GM12878 (cell line): ENCODE data around the gene HCK. TPM values are rescaled to one million over a fixed set of nuclear protein-coding genes. Genes with fewer than 3 reads are reported as not detected.

Experiments
- ATAC-seq: fragments of 200-7000 bp; cut with Tn5 transposase; 3 replicates; pipeline ENCODE4 v1.9.1; 2020; ENCODE audit warnings: mild to moderate bottlenecking, moderate library complexity
- BruUV-seq: library from RNA; stranded (reverse); fragments of 400-500 nt; replicated peaks from 2 replicates; lab custom pipeline; 2021; lab: Mats Ljungman, UMichigan
- CTCF ChIA-PET: fragments of 300-600 bp; sonication (Branson Sonifier 250); formaldehyde crosslinking; extraction: SDS; loops from one replicate; lab custom pipeline; 2021; ENCODE audit warnings: inconsistent platforms; lab: Yijun Ruan, JAX
- POLR2A ChIA-PET: fragments of 350-600 bp; formaldehyde crosslinking; extraction: SDS; loops from one replicate; lab custom pipeline; 2021; ENCODE audit warnings: inconsistent platforms; lab: Charles Lee
- RAD21 ChIA-PET: fragments of 300-600 bp; sonication (Branson Sonifier 250); formaldehyde crosslinking; loops from one replicate; lab custom pipeline; 2023; ENCODE audit warnings: antibody characterized with exemption; ENCODE audit not compliant: unreplicated experiment; lab: Charles Lee
- SMC1A ChIA-PET: fragments of 300-600 bp; sonication (Branson Sonifier 250); formaldehyde crosslinking; loops from one replicate; lab custom pipeline; 2023; ENCODE audit not compliant: unreplicated experiment, uncharacterized antibody; lab: Charles Lee
- DNase-seq: peaks from one replicate; pipeline ENCODE4 v3.0.0-alpha.2; 2011; ENCODE audit warnings: low read depth, low spot score
- FAIRE-seq: peaks from 3 replicates; lab custom pipeline; 2011; peaks lifted over from hg19 to GRCh38; lab: Jason Lieb, UNC
- H2AFZ ChIP-seq: 2 replicates; pipeline ENCODE4 v1.6.0; 2011; ENCODE audit warnings: low read depth, low read length, control low read depth; ENCODE audit not compliant: control insufficient read depth
- H3K27ac ChIP-seq: 2 replicates; pipeline ENCODE4 v1.5.1; 2011; ENCODE audit warnings: control low read depth; ENCODE audit not compliant: control insufficient read depth, insufficient read depth
- H3K27me3 ChIP-seq, 2 experiments: replicated peaks in 1 of 2; 2 replicates each; pipeline versions ENCODE4 v1.6.0 to v1.6.1; 2011; ENCODE audit warnings: low read length in 1 of 2; ENCODE audit not compliant: control insufficient read depth in 2 of 2, insufficient read depth in 2 of 2
- H3K36me3 ChIP-seq, 2 experiments: 2 replicates each; pipeline ENCODE4 v1.5.1; 2011; ENCODE audit warnings: low read length in 1 of 2; ENCODE audit not compliant: control insufficient read depth in 2 of 2, insufficient read depth in 2 of 2
- H3K4me1 ChIP-seq: 2 replicates; pipeline ENCODE4 v1.6.1; 2011; ENCODE audit warnings: mild to moderate bottlenecking, low read length, moderate library complexity, mixed read lengths; ENCODE audit not compliant: control insufficient read depth, insufficient read depth
- H3K4me2 ChIP-seq: 2 replicates; pipeline ENCODE4 v1.6.0; 2011; ENCODE audit warnings: control low read depth; ENCODE audit not compliant: control insufficient read depth, insufficient read depth
- H3K4me3 ChIP-seq: fragments of 200-600 bp; sonication (generic); 2 replicates; pipeline ENCODE4 v1.5.1; 2016
- H3K79me2 ChIP-seq: 2 replicates; pipeline ENCODE4 v1.6.0; 2011; ENCODE audit warnings: low read length; ENCODE audit not compliant: control insufficient read depth, insufficient read depth
- H3K9ac ChIP-seq: 2 replicates; pipeline ENCODE4 v1.8.0; 2011; ENCODE audit warnings: low read length, control low read depth, mixed read lengths; ENCODE audit not compliant: control insufficient read depth, insufficient read depth
- H3K9me3 ChIP-seq: replicated peaks from 3 replicates; pipeline ENCODE4 v1.5.1; 2011; ENCODE audit warnings: mild to moderate bottlenecking, low read length; ENCODE audit not compliant: control insufficient read depth, insufficient read depth
- H4K20me1 ChIP-seq: 2 replicates; pipeline ENCODE4 v1.6.0; 2011; ENCODE audit not compliant: control insufficient read depth, insufficient read depth
- ATF7 ChIP-seq: fragments of 450-650 bp; IDR thresholded peaks from 2 replicates; pipeline ENCODE4 v1.6.1; 2016; ENCODE audit warnings: low read depth, mild to moderate bottlenecking
- CBFB ChIP-seq: IDR thresholded peaks from 2 replicates; pipeline ENCODE4 v1.6.1; 2016; ENCODE audit warnings: antibody characterized with exemption, low read depth
- ETV6 ChIP-seq, 2 experiments: fragments of 450-650 bp in 1 of 2; IDR thresholded peaks in 1 of 2; conservative IDR thresholded peaks in 1 of 2; 2 replicates each; pipeline ENCODE4 v1.6.1; 2014; ENCODE audit warnings: antibody characterized with exemption in 1 of 2, borderline replicate concordance in 1 of 2, low read depth in 1 of 2, mild to moderate bottlenecking in 1 of 2, moderate library complexity in 1 of 2
- GABPA ChIP-seq: IDR thresholded peaks from 2 replicates; pipeline ENCODE4 v1.6.1; 2014; ENCODE audit warnings: antibody characterized with exemption, low read depth, mild to moderate bottlenecking, inconsistent platforms
- GATAD2B ChIP-seq: fragments of 450-650 bp; conservative IDR thresholded peaks from 2 replicates; pipeline ENCODE4 v1.6.1; 2017; ENCODE audit warnings: low read depth, mild to moderate bottlenecking, moderate library complexity
- HCFC1 ChIP-seq: fragments of 150-350 bp; IDR thresholded peaks from 2 replicates; pipeline ENCODE4 v1.6.1; 2014; ENCODE audit warnings: low read length
- NBN ChIP-seq: fragments of 450-650 bp; IDR thresholded peaks from 2 replicates; pipeline ENCODE4 v1.6.1; 2016
- PML ChIP-seq: IDR thresholded peaks from 2 replicates; pipeline ENCODE4 v1.6.1; 2012; ENCODE audit warnings: low read length, inconsistent platforms
- POLR2A ChIP-seq: IDR thresholded peaks from 2 replicates; pipeline ENCODE4 v1.6.1; 2011; ENCODE audit warnings: low read depth, mild to moderate bottlenecking, low read length
- RELB ChIP-seq: fragments of 450-650 bp; IDR thresholded peaks from 2 replicates; pipeline ENCODE4 v1.6.1; 2017; ENCODE audit warnings: low read depth, mild to moderate bottlenecking, moderate library complexity
- SMARCA5 ChIP-seq: fragments of 450-650 bp; IDR thresholded peaks from 2 replicates; pipeline ENCODE4 v1.6.1; 2017; ENCODE audit warnings: mild to moderate bottlenecking
- ZBTB11 ChIP-seq: fragments of 450-650 bp; formaldehyde crosslinking; IDR thresholded peaks from 2 replicates; pipeline ENCODE4 v1.5.0; 2022; ENCODE audit warnings: mild to moderate bottlenecking, missing genetic modification characterization
- ZBTB33 ChIP-seq: fragments of 450-650 bp; IDR thresholded peaks from 2 replicates; pipeline ENCODE4 v1.6.1; 2017; ENCODE audit warnings: mild to moderate bottlenecking
- WGBS: methylation state at CpG from one replicate; pipeline ENCODE4 v1.1.6; 2016; ENCODE audit warnings: low lambda C conversion rate; ENCODE audit not compliant: insufficient replicate concordance, insufficient coverage; ENCODE audit errors: missing lambda C conversion rate; 5-methylcytosine and 5-hydroxymethylcytosine counted together
- in situ Hi-C: fragments of 300-500 bp; cut with MboI; formaldehyde crosslinking; loops from 9 replicates; pipeline ENCODE4 v1.14.3; 2018; ENCODE audit warnings: mixed read lengths
- intact Hi-C: fragments of 100-400 bp; cut with micrococcal nuclease; formaldehyde crosslinking; loops from one replicate; pipeline ENCODE4 v1.14.2; 2022; ENCODE audit not compliant: unreplicated experiment
- polyA plus RNA-seq, 11 experiments: library from polyadenylated mRNA; depleted of rRNA in 4 of 11; unstranded in 6 of 11; stranded (reverse) in 5 of 11; fragments of >200 nt; fragmentation: Nextera tagmentation in 4 of 11; fragmentation: Illumina TruSeq in 1 of 11; extraction: Ambion mirVana in 4 of 11; extraction: Trizol in 1 of 11; gene quantifications; 1 replicate in 1 of 11; 2 replicates in 10 of 11; pipeline versions ENCODE4 v1.2.1 to v1.2.3, GENCODE V29; 2011 to 2016; ENCODE audit warnings: inconsistent platforms in 2 of 11, missing spikeins in 2 of 11, low read depth in 1 of 11
- total RNA-seq, 4 experiments: library from RNA; depleted of rRNA in 3 of 4; stranded (reverse); fragments of >200 nt in 3 of 4; fragmentation: Illumina TruSeq in 1 of 4; extraction: Trizol in 1 of 4; gene quantifications; 2 replicates each; pipeline versions ENCODE4 v1.2.1 to v1.2.3, GENCODE V29; 2013 to 2021

Gene HCK
- total and polyA plus RNA-seq, 10 of the 15 experiments (the other 5 are each of a cell fraction or from before 2014, with no cell fraction given), result 1.3 to 30.3 (median 18.5) TPM

- Histone ChIP-seq H3K4me2 (peak overlapping the region; percentile 40), H3K4me1 (peaks cover 36% of the 10 kb centered on the region), H3K9me3 (no peaks in the 10 kb centered on the region; the same call in 2 of the 3 replicates), H3K4me3 (0 out of 2 replicates have a peak overlapping the region, but pooled peaks have one; percentile 12), H3K27ac (peak overlapping the region; percentile 51), H3K36me3 (no peaks in the 10 kb centered on the region), H2AFZ (no peak overlapping the region), H3K79me2 (no peaks in the 10 kb centered on the region), H3K9ac (peak overlapping the region; percentile 19; the same call in 1 of the 2 replicates), H3K27me3 (no peaks in the 10 kb centered on the region), H4K20me1 (no peaks in the 10 kb centered on the region)
- intact Hi-C loops, result loop anchor here (2.0 kb wide), 1 partner anchor 28 kb away; no protein-coding TSS in a partner anchor
- FAIRE-seq (no peak), DNase-seq (peak; percentile 55), ATAC-seq (peak; percentile 79)
- no TSS peak for BruUV-seq
- CTCF ChIA-PET, result interaction anchor here (0.7 to 7.3 kb wide), 6 partner anchors 10 to 50 kb away, joined by 3 to 85 read pairs (median 18); no protein-coding TSS in a partner anchor
- WGBS, result 5% methylated on average over 4 of the region's 4 CpGs
- RAD21 ChIA-PET, result interaction anchor here (0.9 to 17.3 kb wide), 5 partner anchors 10 to 111 kb away, joined by 3 to 215 read pairs (median 53); partner anchors contain the start of genes HCK and PDRG1
- in situ Hi-C loops, result no loop called here
- POLR2A ChIA-PET, result interaction anchor here (0.8 to 5.5 kb wide), 8 partner anchors 10 to 167 kb away, joined by 3 to 86 read pairs (median 4); partner anchors contain the start of gene HCK
- SMC1A ChIA-PET, result interaction anchor here (1.1 to 8.7 kb wide), 9 partner anchors 9 to 111 kb away, joined by 3 to 108 read pairs (median 10); partner anchors contain the start of gene PDRG1
- TF ChIP-seq GABPA (no peak), GATAD2B (0 out of 2 replicates have a peak, but pooled peaks have one; percentile 29), NBN (peak; percentile 70), RELB (peak; percentile 35; the same call in 1 of the 2 replicates), ETV6 (conservative IDR thresholded peaks at IDR 0.05 in 1 of 2, IDR thresholded peaks at IDR 0.05 in 1 of 2; ENCODE audit: borderline replicate concordance in 1 of 2, low read depth in 1 of 2) (peak in 1 of 2 experiments; percentile 74; a peak in 2 of 4 replicates), ZBTB11 (no peak), CBFB (0 out of 2 replicates have a peak, but pooled peaks have one; percentile 30), SMARCA5 (0 out of 2 replicates have a peak, but pooled peaks have one; percentile 29), POLR2A (no peak), HCFC1 (no peak), ATF7 (peak; percentile 46), ZBTB33 (no peak), PML (no peak)
Measured at GRCh38 chr20:32062776-32063170, 10.7 kb downstream of the HCK start.
